Nucleus accumbens (tissue), 56 donors: ENCODE results near the gene TEC.

Experiments
- DNase-seq, 56 donors: peaks; one replicate each; lab custom pipeline; 2025; lab: John Stamatoyannopoulos, UW

The TEC gene

GRCh38 chr4:48102303-48102702 is 167.3 kb downstream of the TEC start:
- DNase-seq, result no peak

DNA sequence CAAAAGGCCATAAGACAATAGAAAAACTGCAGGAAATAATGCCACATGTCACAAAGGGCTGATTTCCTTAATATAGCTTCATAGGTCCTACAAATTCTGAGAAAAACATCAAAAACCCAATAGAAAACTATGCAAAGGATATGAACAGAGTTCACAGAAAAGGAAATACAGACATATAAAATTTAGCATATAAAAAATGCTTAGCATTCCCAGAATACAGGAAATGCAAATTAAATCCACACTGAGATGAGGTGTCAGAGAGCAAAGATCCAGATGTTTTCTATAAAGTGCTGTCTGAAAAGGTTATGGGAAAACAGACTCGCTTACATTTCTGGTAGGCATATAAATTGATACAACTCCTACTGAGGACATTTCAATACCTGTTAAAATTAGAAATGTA is 169.4 kb downstream of the TEC start:
- no peak for DNase-seq

DNA sequence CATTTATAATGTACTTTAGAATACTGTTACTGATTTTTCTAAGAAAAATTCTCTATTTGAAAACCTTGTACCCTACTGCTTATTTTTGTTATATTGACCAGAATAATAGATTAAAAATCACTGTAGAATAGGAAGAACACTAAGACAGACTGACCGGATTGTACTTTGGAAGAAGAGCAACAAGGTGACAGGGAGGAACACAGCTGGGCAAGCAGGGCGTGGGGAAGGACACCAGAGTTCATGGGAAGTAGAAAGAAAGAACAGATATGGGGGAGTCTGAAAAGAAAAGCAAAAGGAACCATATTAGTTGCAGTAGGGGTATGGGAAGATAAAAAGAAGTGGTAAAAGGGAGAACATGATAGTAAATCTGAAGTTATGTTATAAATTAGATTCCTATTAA is 174.2 kb downstream of the TEC start:
- no peak for DNase-seq

DNA sequence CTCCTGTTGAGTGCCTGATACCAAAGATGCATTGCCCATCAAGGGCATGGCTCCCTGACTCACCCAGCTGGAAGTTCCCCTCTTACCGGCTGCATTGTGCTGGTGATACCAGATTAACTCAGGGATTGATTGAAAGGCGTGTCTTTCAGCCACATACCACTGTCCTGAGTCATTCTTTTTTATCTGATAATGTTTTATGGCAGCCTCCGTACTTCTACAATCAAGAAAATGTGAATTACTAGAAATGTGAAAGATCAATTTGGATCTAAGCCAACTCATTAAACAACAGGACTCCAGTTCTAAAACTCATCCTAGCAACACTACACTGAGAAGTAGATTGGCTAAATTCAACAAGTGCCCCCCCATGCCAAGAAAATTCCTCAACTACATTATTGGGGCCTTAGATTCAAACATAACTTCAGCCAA is 175.6 kb downstream of the TEC start:
- no peak for DNase-seq

DNA sequence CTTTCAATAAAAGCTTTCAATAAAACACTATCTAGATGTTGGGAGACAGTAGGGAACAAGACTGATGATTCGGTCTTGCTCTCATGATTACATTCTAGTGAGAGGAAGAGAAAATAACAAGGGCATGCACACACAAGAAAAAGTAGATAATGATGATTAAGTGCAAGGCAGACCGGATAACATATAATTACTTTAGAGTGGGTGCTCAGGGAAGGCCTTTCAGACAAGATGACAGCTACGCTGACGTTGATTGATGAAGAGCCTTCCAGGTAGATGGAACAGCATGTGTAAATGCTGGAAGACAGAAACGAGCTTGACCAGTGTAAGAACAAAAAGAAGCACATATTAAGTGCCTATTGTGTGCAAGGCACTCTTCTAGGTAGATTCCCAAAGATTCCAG is 179.0 kb downstream of the TEC start:
- no peak for DNase-seq

- DNase-seq, result no peak
These were observed 183.6 kb downstream of the TEC start for GRCh38 chr4:48085821-48086589.
